GM21447 (cell line): ENCODE results near the gene PCSK2.

Experiments
- ATAC-seq: cut with Tn5 transposase; IDR thresholded peaks from one replicate; pipeline ENCODE4 v1.9.1; 2021; ENCODE audit not compliant: unreplicated experiment

Gene PCSK2

DNA sequence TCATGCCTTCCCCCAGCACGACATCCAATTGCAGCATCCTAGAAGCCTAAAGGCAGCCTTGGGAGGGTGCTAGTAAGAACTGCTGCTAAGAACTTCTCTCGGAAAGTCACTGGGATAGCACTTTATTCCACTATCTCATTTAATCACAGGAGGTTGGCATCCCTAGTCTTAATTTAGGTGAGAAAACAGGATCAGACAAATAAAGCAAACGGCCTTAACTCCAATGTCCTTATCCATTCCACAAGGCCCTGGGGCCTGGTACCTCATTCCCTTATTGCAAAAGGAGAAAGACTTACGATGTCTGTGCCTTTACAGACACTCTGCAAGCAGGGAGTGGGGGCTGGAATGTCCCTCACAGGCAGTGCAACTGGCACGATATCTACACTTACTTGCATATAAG lies 243.7 kb downstream of the PCSK2 start:
- no peak for ATAC-seq

GRCh38 chr20:17470973-17471372 lies 244.1 kb downstream of the PCSK2 start:
- ATAC-seq: no peak

GRCh38 chr20:17471606-17472187 lies 244.9 kb downstream of the PCSK2 start:
- no peak for ATAC-seq

DNA sequence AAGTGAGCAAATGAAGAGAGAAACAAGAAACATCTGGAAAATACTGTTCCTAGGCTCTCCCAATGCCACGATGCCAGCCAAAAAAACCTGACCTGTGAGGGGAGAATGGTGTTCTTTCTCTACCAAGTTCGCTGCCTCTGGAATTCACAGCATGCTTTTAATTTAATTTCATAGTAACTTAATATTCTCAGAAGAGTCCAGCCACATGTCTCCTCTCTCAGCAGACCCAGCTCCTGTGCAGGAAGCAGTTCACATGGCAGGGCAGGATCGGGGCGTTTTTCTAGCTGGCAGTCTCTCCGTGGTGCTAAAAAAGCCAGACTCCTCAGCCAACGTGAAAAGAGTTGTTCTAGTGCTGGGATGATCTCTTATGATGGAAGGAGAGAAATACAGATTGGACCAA lies 246.8 kb downstream of the PCSK2 start:
- ATAC-seq: no peak

DNA sequence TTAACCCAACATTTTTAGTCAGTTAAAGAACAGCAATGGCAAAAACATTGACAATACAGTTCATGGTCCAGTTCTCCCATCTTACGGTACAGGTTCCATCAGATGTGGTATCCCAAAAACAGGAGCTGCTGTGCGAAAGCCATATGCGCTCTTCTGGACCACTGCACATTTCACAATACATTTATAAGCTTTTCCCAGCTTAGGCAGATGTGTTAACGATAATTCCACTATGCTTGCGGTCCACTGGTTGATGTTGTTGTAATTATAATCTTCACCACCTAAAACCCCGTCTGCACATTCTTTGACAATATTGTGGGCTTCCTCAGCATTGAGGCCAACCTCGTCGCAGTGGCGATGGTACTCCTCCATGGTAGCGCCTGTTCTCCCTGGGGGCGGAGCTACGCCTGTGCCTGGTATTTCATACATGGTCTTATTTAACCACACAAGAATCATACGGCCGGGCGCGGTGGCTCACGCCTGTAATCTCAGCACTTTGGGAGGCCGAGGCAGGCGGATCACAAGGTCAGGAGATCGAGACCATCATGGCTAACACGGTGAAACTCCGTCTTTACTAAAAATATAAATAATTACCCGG lies 252.3 kb downstream of the PCSK2 start:
- ATAC-seq: no peak

- no peak for ATAC-seq
Measured at GRCh38 chr20:17480696-17481095, 253.9 kb downstream of the PCSK2 start.

DNA sequence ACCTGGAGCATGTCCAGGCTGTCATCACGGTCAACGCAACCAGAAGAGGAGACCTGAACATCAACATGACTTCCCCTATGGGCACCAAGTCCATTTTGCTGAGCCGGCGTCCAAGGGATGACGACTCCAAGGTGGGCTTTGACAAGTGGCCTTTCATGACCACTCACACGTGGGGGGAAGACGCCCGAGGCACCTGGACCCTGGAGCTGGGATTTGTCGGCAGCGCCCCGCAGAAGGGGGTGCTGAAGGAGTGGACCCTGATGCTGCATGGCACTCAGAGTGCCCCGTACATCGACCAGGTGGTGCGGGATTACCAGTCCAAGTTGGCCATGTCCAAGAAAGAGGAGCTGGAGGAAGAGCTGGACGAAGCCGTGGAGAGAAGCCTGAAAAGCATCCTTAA lies 254.8 kb downstream of the PCSK2 start:
- no peak for ATAC-seq

- no peak for ATAC-seq
Measured at GRCh38 chr20:17482536-17482935, 255.7 kb downstream of the PCSK2 start.

DNA sequence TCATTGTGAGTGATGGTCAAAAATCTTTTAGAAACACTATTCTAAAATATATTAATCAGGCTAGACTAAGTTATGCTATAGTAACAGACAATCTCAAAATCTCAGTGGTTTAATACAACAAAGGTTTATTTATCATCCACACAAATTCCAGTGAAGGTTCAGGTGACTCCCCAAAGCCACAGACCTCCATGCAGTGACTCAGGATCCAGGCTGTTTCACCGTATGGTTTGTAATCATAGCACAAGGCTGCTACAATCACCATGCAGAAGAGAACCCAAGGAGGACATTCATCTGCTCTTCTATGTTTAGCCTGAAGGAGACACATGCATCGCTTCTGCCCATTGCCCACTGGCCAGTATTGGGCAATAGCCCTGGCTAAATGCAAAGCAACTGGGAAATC lies 258.2 kb downstream of the PCSK2 start:
- ATAC-seq: no peak

DNA sequence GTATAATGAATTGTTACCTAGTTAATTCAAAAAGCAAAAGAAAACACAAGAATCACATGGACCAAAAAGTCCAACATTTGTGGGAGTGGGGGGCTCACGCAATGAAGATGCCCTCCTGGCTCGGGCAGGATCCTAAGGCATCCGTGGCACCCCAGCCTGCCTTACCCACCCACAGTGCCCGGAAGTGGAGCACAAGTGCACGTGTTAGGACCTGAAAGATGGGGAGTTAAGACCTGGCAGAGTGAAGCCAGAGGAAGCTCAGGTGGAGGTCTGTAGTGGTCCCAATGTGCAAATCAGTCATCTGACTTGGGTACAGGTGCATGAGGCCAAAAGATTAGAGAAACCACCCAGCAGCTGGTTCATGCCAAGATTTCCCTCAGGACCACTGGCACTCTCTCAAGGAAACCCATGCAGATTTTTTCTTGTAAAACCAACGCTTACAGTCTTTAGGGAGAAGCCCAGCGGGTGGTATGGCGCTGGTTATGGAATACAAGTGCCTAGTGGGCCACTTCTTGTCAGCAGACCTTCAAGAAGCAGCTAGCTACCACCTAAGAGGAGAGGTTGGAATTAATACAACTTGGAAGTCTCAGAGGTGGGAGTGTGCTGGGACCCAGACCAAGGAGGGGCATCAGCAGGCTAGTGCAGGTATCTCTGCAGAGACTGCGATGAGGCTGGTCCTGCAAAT lies 262.2 kb downstream of the PCSK2 start:
- ATAC-seq: no peak

- ATAC-seq: no peak
Measured at GRCh38 chr20:17490501-17490900, 263.7 kb downstream of the PCSK2 start.

DNA sequence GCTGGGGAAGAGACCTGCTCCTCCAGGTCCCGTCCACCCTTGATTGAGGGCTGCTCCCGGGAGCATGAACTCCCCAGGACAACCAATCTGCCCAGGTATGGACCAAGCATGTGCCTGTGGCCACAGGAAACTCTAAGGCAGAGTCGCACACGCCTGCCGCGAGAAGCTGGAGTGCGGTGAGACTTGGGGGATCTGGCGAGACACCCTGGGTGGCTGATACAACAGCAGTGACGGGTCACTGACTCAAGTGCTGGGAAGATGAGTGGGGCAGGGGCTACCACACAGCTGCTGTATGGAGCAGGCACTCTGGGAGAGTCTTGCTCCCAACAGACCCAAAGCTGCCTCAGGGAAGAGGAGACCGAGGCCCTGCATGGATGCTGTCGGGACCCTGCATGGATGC lies 264.2 kb downstream of the PCSK2 start:
- no peak for ATAC-seq

- ATAC-seq: no peak
Measured at GRCh38 chr20:17491488-17491887, 264.6 kb downstream of the PCSK2 start.

GRCh38 chr20:17493173-17493572 lies 266.3 kb downstream of the PCSK2 start:
- ATAC-seq: no peak

- no peak for ATAC-seq
Measured at GRCh38 chr20:17494201-17494600, 267.4 kb downstream of the PCSK2 start.

DNA sequence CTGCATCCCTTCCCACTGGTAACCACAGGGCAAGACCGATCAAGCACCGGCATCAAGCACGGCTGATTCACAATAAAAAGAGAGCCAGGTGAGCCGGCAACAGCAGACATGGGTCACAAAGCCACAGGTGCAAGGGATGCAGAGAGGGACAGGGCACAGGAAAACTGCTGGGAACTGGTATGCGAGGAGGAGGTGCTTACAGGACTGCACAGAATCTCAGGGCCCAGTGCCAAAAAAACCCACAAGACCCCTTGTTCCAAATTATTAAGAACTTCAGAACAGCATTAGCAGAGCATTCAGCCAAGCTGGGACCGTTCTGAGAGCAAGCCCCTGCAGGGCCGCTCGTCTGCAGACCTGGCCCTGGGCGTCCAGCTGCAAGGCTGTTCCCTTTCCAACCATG lies 269.0 kb downstream of the PCSK2 start:
- ATAC-seq: no peak

DNA sequence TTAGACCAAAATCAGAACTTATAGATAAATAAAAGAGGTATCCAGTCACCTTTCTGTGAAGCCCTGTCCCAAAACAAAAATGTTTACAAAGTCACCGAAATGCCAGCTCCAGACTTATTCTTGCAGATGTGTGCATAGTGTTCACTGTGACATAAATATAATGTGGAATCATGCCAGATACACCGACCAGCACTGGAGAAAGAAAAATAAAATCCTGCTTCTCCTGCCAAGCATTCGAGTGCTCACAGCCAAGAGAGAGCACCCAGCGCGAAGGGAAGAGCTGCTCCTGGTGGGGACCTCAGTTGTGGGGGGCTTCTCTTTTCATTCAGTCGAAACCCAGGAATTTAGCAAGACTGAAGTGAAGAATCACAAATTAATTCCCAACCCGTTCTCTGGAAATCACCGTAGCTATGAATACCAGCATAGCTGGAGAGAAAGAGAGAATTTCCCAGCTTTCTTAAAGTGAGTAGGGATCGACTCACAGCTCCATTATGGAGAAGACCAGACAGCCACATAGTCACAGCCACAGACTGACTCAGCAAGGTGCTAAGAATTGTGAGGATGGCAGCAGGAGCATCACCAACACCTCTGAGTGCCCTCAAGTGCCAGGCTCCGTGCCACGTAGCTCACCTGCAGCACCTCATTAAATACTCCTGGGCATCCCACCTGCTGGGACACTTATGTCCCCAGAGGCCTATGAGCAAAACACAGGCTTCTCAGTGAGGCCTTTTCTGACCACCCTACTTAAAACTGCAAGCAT lies 271.2 kb downstream of the PCSK2 start:
- ATAC-seq: no peak

- ATAC-seq: no peak
Measured at GRCh38 chr20:17498641-17499040, 271.8 kb downstream of the PCSK2 start.

GRCh38 chr20:17499041-17499440 lies 272.2 kb downstream of the PCSK2 start:
- ATAC-seq: no peak

GRCh38 chr20:17500271-17500670 lies 273.4 kb downstream of the PCSK2 start:
- ATAC-seq: no peak

DNA sequence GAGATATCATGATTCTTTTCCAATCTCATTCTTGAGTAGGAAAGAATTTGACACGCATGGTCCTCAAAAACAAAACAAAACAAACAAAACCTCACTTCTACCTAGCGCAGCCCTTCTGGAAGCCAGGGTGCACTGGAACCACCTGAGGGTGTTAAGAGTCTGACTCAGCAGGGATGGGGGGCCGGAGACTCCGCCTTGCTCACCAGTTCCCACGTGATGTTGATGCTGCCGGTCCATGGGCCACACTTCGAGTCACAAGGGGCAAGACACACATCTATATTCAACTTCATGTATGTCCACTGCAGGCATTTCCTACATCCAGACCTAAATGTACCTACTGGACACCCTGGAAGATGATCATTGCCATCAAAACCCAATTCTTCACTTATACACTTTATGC lies 274.0 kb downstream of the PCSK2 start:
- no peak for ATAC-seq

GRCh38 chr20:17501701-17502100 lies 274.9 kb downstream of the PCSK2 start:
- ATAC-seq: no peak
